HK-2 (cell line): Measurements from ENCODE around the gene NACC2.

Experiments used
- DNase-seq: peaks from one replicate; pipeline ENCODE4 v3.0.0-alpha.2; 2018; ENCODE audit not compliant: unreplicated experiment

Gene NACC2

GRCh38 chr9:136022731-136023409, 72.2 kb downstream of the NACC2 start:
- DNase-seq = no peak

- no peak for DNase-seq
Measured at GRCh38 chr9:136021872-136022681, 73.0 kb downstream of the NACC2 start.

GRCh38 chr9:136021171-136021871, 73.8 kb downstream of the NACC2 start:
- DNase-seq = no peak

- no peak for DNase-seq
Measured at GRCh38 chr9:136020671-136021070, 74.4 kb downstream of the NACC2 start.

- no peak for DNase-seq
Measured at GRCh38 chr9:136020206-136020605, 74.9 kb downstream of the NACC2 start.

GRCh38 chr9:136019681-136020060, 75.4 kb downstream of the NACC2 start:
- DNase-seq = no peak

- DNase-seq = no peak
Measured at GRCh38 chr9:136019041-136019680, 75.9 kb downstream of the NACC2 start.

- no peak for DNase-seq
Measured at GRCh38 chr9:136018257-136019031, 76.6 kb downstream of the NACC2 start.

- DNase-seq = no peak
Measured at GRCh38 chr9:136017289-136018190, 77.5 kb downstream of the NACC2 start.

- DNase-seq = no peak
Measured at GRCh38 chr9:136016572-136017288, 78.4 kb downstream of the NACC2 start.

GRCh38 chr9:136015656-136016571, 79.2 kb downstream of the NACC2 start:
- DNase-seq = no peak

GRCh38 chr9:136014924-136015633, 80.0 kb downstream of the NACC2 start:
- no peak for DNase-seq

- DNase-seq = no peak
Measured at GRCh38 chr9:136014147-136014923, 80.8 kb downstream of the NACC2 start.

- no peak for DNase-seq
Measured at GRCh38 chr9:136013524-136014034, 81.5 kb downstream of the NACC2 start.

- DNase-seq = no peak
Measured at GRCh38 chr9:136013116-136013515, 82.0 kb downstream of the NACC2 start.

- DNase-seq = no peak
Measured at GRCh38 chr9:136012651-136013050, 82.4 kb downstream of the NACC2 start.
